ENCODE measurements around the gene AK5.

Gene AK5

DNA sequence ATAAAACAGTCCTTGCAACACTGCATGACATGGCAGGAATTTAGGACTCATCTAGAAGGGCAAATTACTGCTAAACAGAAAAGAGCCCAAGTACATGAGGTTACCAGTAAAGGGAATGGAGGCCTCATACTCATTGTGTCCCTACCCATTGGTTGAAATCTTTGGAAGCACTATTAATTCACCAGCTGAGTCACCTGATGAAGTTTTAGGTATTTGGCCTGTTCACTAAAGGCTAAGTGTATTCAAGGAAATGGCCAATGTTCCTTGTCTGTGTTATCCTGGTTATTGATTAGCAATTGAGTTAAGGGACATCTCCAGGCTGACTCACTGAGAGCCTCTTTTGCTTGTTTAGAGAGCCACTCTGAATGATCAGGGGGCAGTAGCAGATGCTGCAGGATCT, 212.2 kb downstream of the AK5 start:
- H3K9ac ChIP-seq (ENCODE audit: low read length) = no peak overlapping the region
- no peaks in the 10 kb centered on the region for H4K20me1 ChIP-seq (ENCODE audit: insufficient read depth, low read length)
- no peaks in the 10 kb centered on the region for H3K9me3 ChIP-seq (ENCODE audit: insufficient read depth, low read length)
- TF ChIP-seq, protein P1, sequence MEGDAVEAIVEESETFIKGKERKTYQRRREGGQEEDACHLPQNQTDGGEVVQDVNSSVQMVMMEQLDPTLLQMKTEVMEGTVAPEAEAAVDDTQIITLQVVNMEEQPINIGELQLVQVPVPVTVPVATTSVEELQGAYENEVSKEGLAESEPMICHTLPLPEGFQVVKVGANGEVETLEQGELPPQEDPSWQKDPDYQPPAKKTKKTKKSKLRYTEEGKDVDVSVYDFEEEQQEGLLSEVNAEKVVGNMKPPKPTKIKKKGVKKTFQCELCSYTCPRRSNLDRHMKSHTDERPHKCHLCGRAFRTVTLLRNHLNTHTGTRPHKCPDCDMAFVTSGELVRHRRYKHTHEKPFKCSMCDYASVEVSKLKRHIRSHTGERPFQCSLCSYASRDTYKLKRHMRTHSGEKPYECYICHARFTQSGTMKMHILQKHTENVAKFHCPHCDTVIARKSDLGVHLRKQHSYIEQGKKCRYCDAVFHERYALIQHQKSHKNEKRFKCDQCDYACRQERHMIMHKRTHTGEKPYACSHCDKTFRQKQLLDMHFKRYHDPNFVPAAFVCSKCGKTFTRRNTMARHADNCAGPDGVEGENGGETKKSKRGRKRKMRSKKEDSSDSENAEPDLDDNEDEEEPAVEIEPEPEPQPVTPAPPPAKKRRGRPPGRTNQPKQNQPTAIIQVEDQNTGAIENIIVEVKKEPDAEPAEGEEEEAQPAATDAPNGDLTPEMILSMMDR (IDR thresholded peaks at IDR 0.05; ENCODE audit: low read depth, low read length) = no peak
- TF ChIP-seq EZH2phosphoT487 (IDR thresholded peaks at IDR 0.05; ENCODE audit: low read depth) = no peak
- H3K4me3 ChIP-seq (ENCODE audit: low read length) = no peak overlapping the region
- H3K79me2 ChIP-seq (ENCODE audit: low read length) = no peaks in the 10 kb centered on the region
- H3K27me3 ChIP-seq (ENCODE audit: low read depth, low read length) = no peaks in the 10 kb centered on the region
- no peak overlapping the region for H3K27ac ChIP-seq (ENCODE audit: low read length)
- H3K36me3 ChIP-seq (replicated peaks; ENCODE audit: low read depth, low read length) = no peaks in the 10 kb centered on the region
- H3K4me1 ChIP-seq (ENCODE audit: low read length) = no peaks in the 10 kb centered on the region
- H3K4me2 ChIP-seq (ENCODE audit: low read length) = no peak overlapping the region
- no peak overlapping the region for H2AFZ ChIP-seq (ENCODE audit: low read depth, low read length)

DNA sequence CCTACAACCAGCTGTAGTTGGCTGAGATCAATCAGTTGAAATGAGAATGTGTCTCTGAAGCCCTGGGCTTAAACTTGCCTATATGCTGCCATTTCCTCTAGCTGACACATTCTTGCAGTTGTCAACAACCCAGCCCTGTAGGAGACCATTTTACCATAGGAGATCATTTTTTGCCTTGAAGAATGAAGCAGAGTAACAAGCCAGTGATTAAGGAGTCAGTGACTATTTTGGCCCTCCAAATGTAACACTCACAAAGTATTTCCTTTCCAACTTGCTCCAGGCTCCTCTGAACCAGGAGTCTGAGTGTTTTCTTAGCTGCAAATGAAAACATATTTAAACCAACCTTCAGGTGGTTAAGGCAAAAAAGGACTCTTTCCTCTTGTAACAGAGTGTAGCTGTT, 217.1 kb downstream of the AK5 start:
- no peak overlapping the region for H3K4me3 ChIP-seq (ENCODE audit: low read length)
- no peak overlapping the region for H3K9ac ChIP-seq (ENCODE audit: low read length)
- TF ChIP-seq, protein P1 (IDR thresholded peaks at IDR 0.05; ENCODE audit: low read depth, low read length) = no peak
- no peak for TF ChIP-seq EZH2phosphoT487 (IDR thresholded peaks at IDR 0.05; ENCODE audit: low read depth)
- H3K79me2 ChIP-seq (ENCODE audit: low read length) = no peaks in the 10 kb centered on the region
- H3K27me3 ChIP-seq (ENCODE audit: low read depth, low read length) = no peaks in the 10 kb centered on the region
- peaks cover 10% of the 10 kb centered on the region for H3K4me1 ChIP-seq (ENCODE audit: low read length)
- no peak overlapping the region for H3K4me2 ChIP-seq (ENCODE audit: low read length)
- H3K27ac ChIP-seq (ENCODE audit: low read length) = no peak overlapping the region
- H3K36me3 ChIP-seq (replicated peaks; ENCODE audit: low read depth, low read length) = no peaks in the 10 kb centered on the region
- H2AFZ ChIP-seq (ENCODE audit: low read depth, low read length) = no peak overlapping the region
- H3K9me3 ChIP-seq (ENCODE audit: insufficient read depth, low read length) = no peaks in the 10 kb centered on the region
- H4K20me1 ChIP-seq (ENCODE audit: insufficient read depth, low read length) = no peaks in the 10 kb centered on the region

DNA sequence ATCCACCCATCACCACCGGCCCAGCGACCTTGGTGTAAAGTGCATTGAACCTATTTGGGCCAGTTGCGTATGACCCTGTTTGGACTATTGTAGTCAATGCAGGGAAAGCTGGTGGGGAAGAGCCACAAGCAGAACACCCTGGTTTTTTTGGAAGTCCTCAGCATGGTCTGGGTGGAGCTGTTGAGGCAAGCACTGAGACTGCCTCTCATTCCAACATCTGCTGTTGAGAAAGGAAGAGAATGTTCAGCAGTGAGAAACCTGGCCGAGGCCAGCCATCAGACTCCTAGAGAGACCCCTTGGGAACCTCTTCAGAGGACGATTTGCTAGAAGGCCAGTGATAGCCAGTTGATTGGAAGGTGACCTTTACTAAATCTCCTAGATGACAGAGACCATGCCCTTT, 217.6 kb downstream of the AK5 start:
- H3K9ac ChIP-seq (ENCODE audit: low read length) = no peak overlapping the region
- no peaks in the 10 kb centered on the region for H3K27me3 ChIP-seq (ENCODE audit: low read depth, low read length)
- H2AFZ ChIP-seq (ENCODE audit: low read depth, low read length) = no peak overlapping the region
- no peak overlapping the region for H3K4me3 ChIP-seq (ENCODE audit: low read length)
- no peaks in the 10 kb centered on the region for H3K9me3 ChIP-seq (ENCODE audit: insufficient read depth, low read length)
- peaks cover 11% of the 10 kb centered on the region for H3K4me1 ChIP-seq (ENCODE audit: low read length)
- TF ChIP-seq EZH2phosphoT487 (IDR thresholded peaks at IDR 0.05; ENCODE audit: low read depth) = no peak
- TF ChIP-seq, protein P1 (IDR thresholded peaks at IDR 0.05; ENCODE audit: low read depth, low read length) = no peak
- no peaks in the 10 kb centered on the region for H4K20me1 ChIP-seq (ENCODE audit: insufficient read depth, low read length)
- no peaks in the 10 kb centered on the region for H3K36me3 ChIP-seq (replicated peaks; ENCODE audit: low read depth, low read length)
- no peak overlapping the region for H3K4me2 ChIP-seq (ENCODE audit: low read length)
- no peaks in the 10 kb centered on the region for H3K79me2 ChIP-seq (ENCODE audit: low read length)
- H3K27ac ChIP-seq (ENCODE audit: low read length) = no peak overlapping the region

DNA sequence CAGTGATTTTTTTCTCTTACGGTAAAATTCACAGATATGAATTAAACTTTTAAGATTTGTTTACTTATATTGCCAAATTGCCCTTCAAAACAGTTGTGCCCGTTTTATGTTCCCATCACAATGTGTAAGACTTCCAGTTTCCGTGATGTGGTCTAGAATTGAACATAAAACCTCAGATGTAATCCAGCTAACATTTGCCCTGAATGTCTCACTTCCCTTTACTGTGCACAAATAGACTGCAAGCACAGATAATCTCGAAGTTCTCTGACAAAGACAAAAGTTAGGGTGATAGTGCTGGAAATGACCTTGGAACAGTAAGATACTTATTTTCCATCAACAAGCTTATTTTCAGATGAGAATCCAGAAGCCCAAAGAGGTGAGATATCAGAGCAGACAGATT, 223.2 kb downstream of the AK5 start:
- Histone ChIP-seq H3K79me2 (ENCODE audit: low read length) (no peaks in the 10 kb centered on the region), H2AFZ (ENCODE audit: low read depth, low read length) (no peak overlapping the region), H3K27me3 (ENCODE audit: low read depth, low read length) (0 out of 2 replicates have a peak, but pooled peaks cover 5% of the 10 kb centered on the region), H3K4me3 (ENCODE audit: low read length) (no peak overlapping the region; the same call in 1 of the 2 replicates), H3K4me1 (ENCODE audit: low read length) (peaks cover 21% of the 10 kb centered on the region), H3K9me3 (ENCODE audit: insufficient read depth, low read length) (no peaks in the 10 kb centered on the region), H3K4me2 (ENCODE audit: low read length) (peak overlapping the region; percentile 53), H4K20me1 (ENCODE audit: insufficient read depth, low read length) (no peaks in the 10 kb centered on the region), H3K27ac (ENCODE audit: low read length) (no peak overlapping the region), H3K36me3 (replicated peaks; ENCODE audit: low read depth, low read length) (no peaks in the 10 kb centered on the region), H3K9ac (ENCODE audit: low read length) (no peak overlapping the region)
- TF ChIP-seq EZH2phosphoT487 (IDR thresholded peaks at IDR 0.05; ENCODE audit: low read depth) = no peak
- TF ChIP-seq, protein P1 (IDR thresholded peaks at IDR 0.05; ENCODE audit: low read depth, low read length) = no peak

Data from OCI-LY3 (cell line).